Measurements from ENCODE around the gene ATP8A2. TPM values are rescaled to one million over a fixed set of nuclear protein-coding genes. Genes with fewer than 3 reads are reported as not detected.

ATP8A2 gene
- total and polyA plus RNA-seq, 10 of the 15 experiments (the other 5 are each of a cell fraction or from before 2014, with no cell fraction given), result 0.01 to 0.04 (median 0.04) TPM; not detected in 7

GRCh38 chr13:25846222-25846984 lies 474.6 kb downstream of the ATP8A2 start (continued):
- no peak for TF ChIP-seq PRDM15 (CRISPR knock-in tag; IDR thresholded peaks at IDR 0.05)
- TF ChIP-seq, protein P1, sequence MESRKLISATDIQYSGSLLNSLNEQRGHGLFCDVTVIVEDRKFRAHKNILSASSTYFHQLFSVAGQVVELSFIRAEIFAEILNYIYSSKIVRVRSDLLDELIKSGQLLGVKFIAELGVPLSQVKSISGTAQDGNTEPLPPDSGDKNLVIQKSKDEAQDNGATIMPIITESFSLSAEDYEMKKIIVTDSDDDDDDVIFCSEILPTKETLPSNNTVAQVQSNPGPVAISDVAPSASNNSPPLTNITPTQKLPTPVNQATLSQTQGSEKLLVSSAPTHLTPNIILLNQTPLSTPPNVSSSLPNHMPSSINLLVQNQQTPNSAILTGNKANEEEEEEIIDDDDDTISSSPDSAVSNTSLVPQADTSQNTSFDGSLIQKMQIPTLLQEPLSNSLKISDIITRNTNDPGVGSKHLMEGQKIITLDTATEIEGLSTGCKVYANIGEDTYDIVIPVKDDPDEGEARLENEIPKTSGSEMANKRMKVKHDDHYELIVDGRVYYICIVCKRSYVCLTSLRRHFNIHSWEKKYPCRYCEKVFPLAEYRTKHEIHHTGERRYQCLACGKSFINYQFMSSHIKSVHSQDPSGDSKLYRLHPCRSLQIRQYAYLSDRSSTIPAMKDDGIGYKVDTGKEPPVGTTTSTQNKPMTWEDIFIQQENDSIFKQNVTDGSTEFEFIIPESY (IDR thresholded peaks at IDR 0.05), result no peak
- TF ChIP-seq, protein P2, sequence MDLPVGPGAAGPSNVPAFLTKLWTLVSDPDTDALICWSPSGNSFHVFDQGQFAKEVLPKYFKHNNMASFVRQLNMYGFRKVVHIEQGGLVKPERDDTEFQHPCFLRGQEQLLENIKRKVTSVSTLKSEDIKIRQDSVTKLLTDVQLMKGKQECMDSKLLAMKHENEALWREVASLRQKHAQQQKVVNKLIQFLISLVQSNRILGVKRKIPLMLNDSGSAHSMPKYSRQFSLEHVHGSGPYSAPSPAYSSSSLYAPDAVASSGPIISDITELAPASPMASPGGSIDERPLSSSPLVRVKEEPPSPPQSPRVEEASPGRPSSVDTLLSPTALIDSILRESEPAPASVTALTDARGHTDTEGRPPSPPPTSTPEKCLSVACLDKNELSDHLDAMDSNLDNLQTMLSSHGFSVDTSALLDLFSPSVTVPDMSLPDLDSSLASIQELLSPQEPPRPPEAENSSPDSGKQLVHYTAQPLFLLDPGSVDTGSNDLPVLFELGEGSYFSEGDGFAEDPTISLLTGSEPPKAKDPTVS (IDR thresholded peaks at IDR 0.05; ENCODE audit: low read depth, low read length), result no peak
- no peak for TF ChIP-seq EP300 (IDR thresholded peaks at IDR 0.05; ENCODE audit: borderline replicate concordance in 1 of 2, control insufficient read depth in 1 of 2, low read depth in 2 of 2, low read length in 2 of 2)

Data from GM12878 (cell line).